Liver (tissue), 9 donors: ENCODE results near the gene HIKESHI. TPM values are rescaled to one million over a fixed set of nuclear protein-coding genes. Genes with fewer than 3 reads are reported as not detected.
"Not testable (repeated sequence)": the region's sequence is repeated elsewhere in the genome, so short reads cannot be mapped to it uniquely, and the experiment has no call there.

Experiments used
- DNase-seq: peaks from one replicate; pipeline ENCODE4 v3.0.0-alpha.2; 2017; ENCODE audit warnings: low spot score
- H3K27ac ChIP-seq, 2 donors: one replicate each; pipeline ENCODE4 v1.7.0; 2013; ENCODE audit warnings: inconsistent platforms in 2 of 2, low read length in 2 of 2, control low read depth in 1 of 2, low read depth in 1 of 2, mild to moderate bottlenecking in 1 of 2
- H3K27me3 ChIP-seq, 4 donors: one replicate each; pipeline versions ENCODE4 v1.6.1 to v1.7.0; 2013; ENCODE audit warnings: low read length in 3 of 4, inconsistent platforms in 1 of 4, mild to moderate bottlenecking in 1 of 4, moderate library complexity in 1 of 4; ENCODE audit not compliant: control insufficient read depth in 4 of 4, insufficient read depth in 4 of 4
- H3K36me3 ChIP-seq, 4 donors: one replicate each; pipeline versions ENCODE4 v1.6.1 to v1.7.0; 2013; ENCODE audit warnings: low read length in 3 of 4, mild to moderate bottlenecking in 3 of 4, low read depth in 1 of 4, moderate library complexity in 1 of 4; ENCODE audit not compliant: control insufficient read depth in 4 of 4, insufficient read depth in 3 of 4
- H3K4me1 ChIP-seq, 4 donors: one replicate each; pipeline versions ENCODE4 v1.6.1 to v1.7.0; 2013; ENCODE audit warnings: low read length in 3 of 4, mild to moderate bottlenecking in 3 of 4, moderate library complexity in 1 of 4; ENCODE audit not compliant: control insufficient read depth in 4 of 4, insufficient read depth in 4 of 4
- H3K4me3 ChIP-seq, 3 donors: one replicate each; pipeline versions ENCODE4 v1.6.1 to v1.7.0; 2013; ENCODE audit warnings: low read length in 3 of 3, control low read depth in 1 of 3, low read depth in 1 of 3, mild to moderate bottlenecking in 1 of 3
- H3K9ac ChIP-seq, 2 donors: one replicate each; pipeline ENCODE4 v1.7.0; 2013; ENCODE audit warnings: low read length in 2 of 2, mild to moderate bottlenecking in 2 of 2, moderate library complexity in 2 of 2, control low read depth in 1 of 2, low read depth in 1 of 2
- H3K9me3 ChIP-seq, 4 donors: one replicate each; pipeline versions ENCODE4 v1.6.1 to v1.7.0; 2013; ENCODE audit warnings: low read length in 3 of 4; ENCODE audit not compliant: control insufficient read depth in 4 of 4
- ATF3 ChIP-seq: IDR thresholded peaks from 2 replicates; pipeline ENCODE4 v1.6.1; 2016; ENCODE audit warnings: antibody characterized with exemption
- CTCF ChIP-seq: fragments of 150-350 bp; IDR thresholded peaks from 2 replicates; pipeline ENCODE4 v1.5.1; 2017; ENCODE audit warnings: improper control_type of control experiment, low read depth, low read length; ENCODE audit not compliant: missing input control
- EGR1 ChIP-seq, 2 donors: IDR thresholded peaks; 2 replicates each; pipeline ENCODE4 v1.6.1; 2016 to 2018; ENCODE audit warnings: antibody characterized with exemption in 2 of 2, low read depth in 2 of 2
- FOXA1 ChIP-seq: IDR thresholded peaks from 2 replicates; pipeline ENCODE4 v1.6.1; 2016; ENCODE audit warnings: antibody characterized with exemption
- FOXA2 ChIP-seq: IDR thresholded peaks from 2 replicates; pipeline ENCODE4 v1.6.1; 2016; ENCODE audit warnings: antibody characterized with exemption
- GABPA ChIP-seq, 2 donors: IDR thresholded peaks in 1 of 2; conservative IDR thresholded peaks in 1 of 2; 2 replicates each; pipeline ENCODE4 v1.6.1; 2016; ENCODE audit warnings: antibody characterized with exemption in 2 of 2, mild to moderate bottlenecking in 1 of 2, moderate library complexity in 1 of 2
- HNF4G ChIP-seq: IDR thresholded peaks from 2 replicates; pipeline ENCODE4 v1.6.1; 2016; ENCODE audit warnings: antibody characterized with exemption
- JUND ChIP-seq, 2 donors: IDR thresholded peaks; 2 replicates each; pipeline ENCODE4 v1.6.1; 2016; ENCODE audit warnings: antibody characterized with exemption in 2 of 2
- MAX ChIP-seq: IDR thresholded peaks from 2 replicates; pipeline ENCODE4 v1.6.1; 2016; ENCODE audit warnings: antibody characterized with exemption
- NR2F2 ChIP-seq: IDR thresholded peaks from 2 replicates; pipeline ENCODE4 v1.6.1; 2016; ENCODE audit warnings: antibody characterized with exemption
- RAD21 ChIP-seq, 2 donors: IDR thresholded peaks; 2 replicates each; pipeline ENCODE4 v1.6.1; 2016; ENCODE audit warnings: antibody characterized with exemption in 2 of 2, mild to moderate bottlenecking in 2 of 2
- REST ChIP-seq: IDR thresholded peaks from 2 replicates; pipeline ENCODE4 v1.6.1; 2016; ENCODE audit warnings: antibody characterized with exemption, mild to moderate bottlenecking
- RXRA ChIP-seq, 2 donors: IDR thresholded peaks; 2 replicates each; pipeline ENCODE4 v1.6.1; 2017 to 2018; ENCODE audit warnings: antibody characterized with exemption in 2 of 2, mild to moderate bottlenecking in 1 of 2
- SP1 ChIP-seq: IDR thresholded peaks from 2 replicates; pipeline ENCODE4 v1.6.1; 2018; ENCODE audit warnings: antibody characterized with exemption, mild to moderate bottlenecking
- TAF1 ChIP-seq: conservative IDR thresholded peaks from 2 replicates; pipeline ENCODE4 v1.6.1; 2016; ENCODE audit warnings: antibody characterized with exemption, mild to moderate bottlenecking
- YY1 ChIP-seq: IDR thresholded peaks from 2 replicates; pipeline ENCODE4 v1.6.1; 2016; ENCODE audit warnings: antibody characterized with exemption, mild to moderate bottlenecking
- ZBTB33 ChIP-seq: IDR thresholded peaks from 2 replicates; pipeline ENCODE4 v1.6.1; 2016; ENCODE audit warnings: antibody characterized with exemption
- WGBS: extraction: QIAGEN DNeasy Blood & Tissue Kit; methylation state at CpG from one replicate; pipeline ENCODE4 v1.1.7; 2013; 5-methylcytosine and 5-hydroxymethylcytosine counted together
- polyA plus RNA-seq, 2 donors: library from polyadenylated mRNA; stranded (reverse) in 1 of 2; unstranded in 1 of 2; fragments of 200-250 nt in 1 of 2; fragments of >200 nt in 1 of 2; fragmentation: Nextera tagmentation in 1 of 2; extraction: Ambion mirVana in 1 of 2; gene quantifications; one replicate each; pipeline versions ENCODE4 v1.2.1 to v1.2.3, GENCODE V29; 2013 to 2015
- total RNA-seq, 2 donors: library from RNA; depleted of rRNA; stranded (reverse); fragments of >200 nt; gene quantifications; one replicate each; pipeline ENCODE4 v1.2.3, GENCODE V29; 2014
- donor health status: healthy.
- donor health status: healthy.
- donor health status: healthy.
- donor health status: healthy.
- donor health status: healthy.

HIKESHI gene
- total and polyA plus RNA-seq, 4 donors = 13.3 to 23.3 (median 20.3) TPM

- no peak for TF ChIP-seq ZBTB33
- TF ChIP-seq FOXA2 = no peak
- no peak for TF ChIP-seq HNF4G
Measured at GRCh38 chr11:86355256-86355655, 53.2 kb downstream of the HIKESHI start (continued).

- not testable (repeated sequence) for H3K36me3 ChIP-seq, H3K9ac ChIP-seq, H3K4me1 ChIP-seq, H3K27me3 ChIP-seq, H3K9me3 ChIP-seq, H3K27ac ChIP-seq, H3K4me3 ChIP-seq, DNase-seq
- WGBS = 87% methylated on average over 4 of the region's 4 CpGs
Measured at GRCh38 chr11:86357412-86357811, 55.4 kb downstream of the HIKESHI start.

- 88% methylated on average over 3 of the region's 3 CpGs for WGBS
Measured at GRCh38 chr11:86358720-86359119, 56.7 kb downstream of the HIKESHI start.

More at GRCh38 chr11:86358720-86359119, 56.7 kb downstream of the HIKESHI start:
- TF ChIP-seq FOXA1 (no peak), FOXA2 (no peak), EGR1 (IDR thresholded peaks at IDR 0.05; ENCODE audit: low read depth in 2 of 2) (no peak), RXRA (IDR thresholded peaks at IDR 0.05) (no peak), GABPA (IDR thresholded peaks at IDR 0.05 in 1 of 2, conservative IDR thresholded peaks at IDR 0.05 in 1 of 2) (no peak), MAX (no peak), JUND (IDR thresholded peaks at IDR 0.05) (no peak), REST (no peak), CTCF (no peak), TAF1 (no peak), YY1 (no peak), ATF3 (no peak), ZBTB33 (no peak), RAD21 (IDR thresholded peaks at IDR 0.05) (no peak), SP1 (no peak), NR2F2 (no peak), HNF4G (no peak)
- H3K4me1 ChIP-seq = no peaks in the 10 kb centered on the region
- H3K4me3 ChIP-seq = no peak overlapping the region
- H3K9me3 ChIP-seq = no peaks in the 10 kb centered on the region
- no peak overlapping the region for H3K9ac ChIP-seq
- no peak for DNase-seq
- H3K36me3 ChIP-seq = no peaks in the 10 kb centered on the region
- no peaks in the 10 kb centered on the region for H3K27me3 ChIP-seq
- H3K27ac ChIP-seq = no peak overlapping the region
